GM12875 (cell line): ENCODE data around the gene PWWP2A.
"Not testable (repeated sequence)": the region's sequence is repeated elsewhere in the genome, so short reads cannot be mapped to it uniquely, and the experiment has no call there.

Source experiments
- H3K4me3 ChIP-seq: one replicate; pipeline ENCODE4 v1.5.1; 2011; ENCODE audit warnings: low read depth, low read length, control low read depth
- CTCF ChIP-seq: IDR thresholded peaks from 2 replicates; pipeline ENCODE4 v1.5.1; 2011; ENCODE audit warnings: low read depth, mild to moderate bottlenecking, control low read depth, inconsistent platforms, low read length, moderate library complexity, borderline replicate concordance; ENCODE audit not compliant: insufficient read depth

Gene PWWP2A

DNA sequence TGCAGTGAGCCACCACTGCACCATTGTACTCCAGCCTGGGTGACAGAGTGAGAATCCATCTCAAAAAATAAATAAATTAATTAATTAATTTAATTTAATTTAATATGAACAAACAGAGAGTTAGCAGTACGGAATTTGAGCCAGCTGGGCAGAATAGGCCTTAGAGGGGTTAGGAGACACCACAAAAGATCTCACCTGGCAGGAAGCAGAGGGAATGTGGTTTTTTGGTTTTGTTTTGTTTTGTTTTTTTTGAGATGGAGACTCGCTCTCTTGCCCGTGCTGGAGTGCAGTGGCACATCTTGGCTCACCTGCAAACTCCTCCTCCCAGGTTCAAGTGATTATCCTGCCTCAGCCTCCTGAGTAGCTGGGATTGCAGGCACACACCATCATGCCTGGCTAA lies 31.8 kb upstream of the PWWP2A start:
- H3K4me3 ChIP-seq, result no peak overlapping the region
- no peak for TF ChIP-seq CTCF

- no peak overlapping the region for H3K4me3 ChIP-seq
- no peak for TF ChIP-seq CTCF
Measured at GRCh38 chr5:160150381-160150780, 31.1 kb upstream of the PWWP2A start.

DNA sequence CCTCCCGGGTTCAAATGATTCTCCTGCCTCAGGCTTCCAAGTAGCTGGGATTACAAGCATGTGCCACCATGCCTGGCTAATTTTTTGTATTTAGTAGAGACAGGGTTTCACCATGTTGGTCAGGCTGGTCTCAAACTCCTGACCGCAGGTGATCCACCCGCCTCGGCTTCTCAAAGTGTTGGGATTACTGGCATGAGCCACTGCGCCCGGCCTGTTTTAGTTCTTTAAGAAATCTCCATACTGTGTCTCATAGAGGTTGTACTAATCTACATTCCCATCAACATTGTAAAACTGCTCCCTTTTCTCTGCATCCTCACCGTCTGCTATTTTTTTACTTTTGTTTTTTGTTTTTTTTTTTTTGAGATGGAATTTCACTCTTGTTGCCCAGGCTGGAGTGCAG lies 25.2 kb upstream of the PWWP2A start:
- H3K4me3 ChIP-seq, result not testable (repeated sequence)

DNA sequence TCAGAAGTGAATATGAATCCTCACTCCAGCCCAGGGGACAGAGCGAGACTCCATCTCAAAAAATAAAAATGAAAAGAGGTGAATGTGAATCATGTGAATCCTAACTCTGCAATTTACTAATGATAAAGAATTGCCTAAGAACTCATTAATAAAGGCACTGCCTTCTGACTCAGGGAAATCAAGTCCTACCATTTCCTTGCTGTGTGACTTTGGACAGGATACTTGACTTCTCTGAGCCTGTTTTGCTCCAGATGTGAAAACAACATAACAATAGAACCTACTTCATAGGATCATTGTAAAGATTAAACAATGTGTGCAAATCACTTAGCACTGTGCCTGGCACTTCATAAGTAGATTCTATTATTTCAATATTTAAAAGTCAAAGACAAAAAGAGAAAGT lies 15.1 kb upstream of the PWWP2A start:
- no peak for TF ChIP-seq CTCF

DNA sequence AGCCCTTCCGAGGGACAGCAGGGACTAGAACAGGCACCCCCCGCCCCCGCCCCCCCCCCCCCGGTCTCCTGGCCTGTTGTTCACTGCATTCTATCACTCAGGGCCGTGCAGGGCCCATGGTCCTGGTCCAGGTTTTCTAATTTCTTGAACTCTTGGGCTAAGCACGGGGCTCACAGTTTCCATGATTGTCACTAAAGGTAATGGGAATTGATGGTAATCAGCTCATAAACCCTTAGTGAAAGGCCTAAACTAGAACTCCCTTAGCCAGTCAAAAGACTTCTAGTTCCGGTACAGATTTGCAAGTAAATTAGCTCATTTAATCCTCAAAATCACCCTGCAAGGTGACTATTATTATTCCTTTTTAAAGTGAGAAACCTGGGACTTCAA lies 14.7 kb upstream of the PWWP2A start:
- TF ChIP-seq CTCF, result no peak
- H3K4me3 ChIP-seq, result no peak overlapping the region

More for the DNA sequence above, 15.1 kb upstream of the PWWP2A start:
- H3K4me3 ChIP-seq, result no peak overlapping the region

GRCh38 chr5:160133071-160133917 lies 14.0 kb upstream of the PWWP2A start:
- TF ChIP-seq CTCF, result no peak
- no peak overlapping the region for H3K4me3 ChIP-seq

GRCh38 chr5:160129841-160130240 lies 10.6 kb upstream of the PWWP2A start:
- H3K4me3 ChIP-seq, result no peak overlapping the region
- TF ChIP-seq CTCF, result no peak
